ENCODE data around the gene MMD2. TPM values are rescaled to one million over a fixed set of nuclear protein-coding genes. Genes with fewer than 3 reads are reported as not detected.
A peak's percentile ranks its signal among the peaks of the same experiment; 100 is the strongest.

Gene MMD2
- total and polyA plus RNA-seq, 2 experiments from 2014 or later: not detected

DNA sequence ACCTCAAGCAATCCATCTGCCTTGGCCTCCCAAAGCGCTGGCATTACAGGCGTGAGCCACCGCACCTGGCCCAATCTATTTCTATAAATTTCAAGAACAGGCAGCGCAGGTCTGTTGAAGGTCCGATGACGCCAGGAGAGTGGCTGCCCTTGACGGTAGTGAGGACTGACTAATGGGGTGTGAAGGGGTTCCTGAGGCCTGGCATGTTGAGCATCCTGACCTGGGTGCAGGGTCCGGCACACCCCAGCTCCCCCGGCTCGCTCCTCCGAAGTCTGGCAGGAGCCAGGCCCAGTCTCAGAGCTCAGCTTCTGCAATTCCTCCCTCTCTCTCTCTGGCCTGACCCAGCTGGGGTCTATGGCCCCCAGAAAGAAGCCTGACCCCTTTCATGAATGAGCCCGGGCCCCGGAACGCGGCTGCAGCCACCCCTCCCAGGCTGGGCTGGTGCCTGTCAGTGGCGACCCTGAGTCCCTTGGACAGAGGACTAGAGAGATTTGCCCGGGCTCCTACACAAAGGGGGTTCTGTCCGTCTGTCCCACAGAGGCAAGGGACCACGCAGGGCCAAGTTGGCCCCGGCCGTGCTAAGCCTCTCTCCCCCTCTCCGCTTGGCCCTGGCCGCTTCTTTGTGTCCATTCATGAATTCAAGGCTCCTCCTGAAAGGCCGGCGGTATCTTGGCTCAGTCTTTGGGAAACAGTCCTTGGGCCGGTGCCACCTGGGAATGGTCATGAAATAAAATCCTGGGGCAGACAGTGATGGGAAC, 18.8 kb downstream of the MMD2 start:
- H4K20me1 ChIP-seq (ENCODE audit: insufficient read depth, poor library complexity, severe bottlenecking): no peaks in the 10 kb centered on the region
- H3K27me3 ChIP-seq: no peaks in the 10 kb centered on the region
- DNase-seq (ENCODE audit: low spot score): no peak
- WGBS (ENCODE audit: low lambda C conversion rate, missing lambda C conversion rate): 93% methylated on average over 25 of the region's 26 CpGs
- no peaks in the 10 kb centered on the region for H3K9me2 ChIP-seq (replicated peaks; ENCODE audit: insufficient read depth)
- no peak overlapping the region for H3K4me3 ChIP-seq
- H3K27ac ChIP-seq: no peak overlapping the region
- H2AFZ ChIP-seq: no peak overlapping the region
- H3K9me3 ChIP-seq (ENCODE audit: low read depth): no peaks in the 10 kb centered on the region
- no peak for TF ChIP-seq EZH2 (IDR thresholded peaks at IDR 0.05; ENCODE audit: borderline replicate concordance)
- TF ChIP-seq, protein P1, sequence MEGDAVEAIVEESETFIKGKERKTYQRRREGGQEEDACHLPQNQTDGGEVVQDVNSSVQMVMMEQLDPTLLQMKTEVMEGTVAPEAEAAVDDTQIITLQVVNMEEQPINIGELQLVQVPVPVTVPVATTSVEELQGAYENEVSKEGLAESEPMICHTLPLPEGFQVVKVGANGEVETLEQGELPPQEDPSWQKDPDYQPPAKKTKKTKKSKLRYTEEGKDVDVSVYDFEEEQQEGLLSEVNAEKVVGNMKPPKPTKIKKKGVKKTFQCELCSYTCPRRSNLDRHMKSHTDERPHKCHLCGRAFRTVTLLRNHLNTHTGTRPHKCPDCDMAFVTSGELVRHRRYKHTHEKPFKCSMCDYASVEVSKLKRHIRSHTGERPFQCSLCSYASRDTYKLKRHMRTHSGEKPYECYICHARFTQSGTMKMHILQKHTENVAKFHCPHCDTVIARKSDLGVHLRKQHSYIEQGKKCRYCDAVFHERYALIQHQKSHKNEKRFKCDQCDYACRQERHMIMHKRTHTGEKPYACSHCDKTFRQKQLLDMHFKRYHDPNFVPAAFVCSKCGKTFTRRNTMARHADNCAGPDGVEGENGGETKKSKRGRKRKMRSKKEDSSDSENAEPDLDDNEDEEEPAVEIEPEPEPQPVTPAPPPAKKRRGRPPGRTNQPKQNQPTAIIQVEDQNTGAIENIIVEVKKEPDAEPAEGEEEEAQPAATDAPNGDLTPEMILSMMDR (IDR thresholded peaks at IDR 0.05; ENCODE audit: poor library complexity): no peak
- no peak for TF ChIP-seq EZH2phosphoT487 (IDR thresholded peaks at IDR 0.05; ENCODE audit: low read depth, severe bottlenecking, unreplicated experiment)
- no peaks in the 10 kb centered on the region for H3K4me1 ChIP-seq (ENCODE audit: insufficient read depth)
- no peaks in the 10 kb centered on the region for H3K79me2 ChIP-seq
- no peak overlapping the region for H3K4me2 ChIP-seq
- H3K36me3 ChIP-seq (replicated peaks; ENCODE audit: insufficient read depth, low read depth): no peaks in the 10 kb centered on the region

DNA sequence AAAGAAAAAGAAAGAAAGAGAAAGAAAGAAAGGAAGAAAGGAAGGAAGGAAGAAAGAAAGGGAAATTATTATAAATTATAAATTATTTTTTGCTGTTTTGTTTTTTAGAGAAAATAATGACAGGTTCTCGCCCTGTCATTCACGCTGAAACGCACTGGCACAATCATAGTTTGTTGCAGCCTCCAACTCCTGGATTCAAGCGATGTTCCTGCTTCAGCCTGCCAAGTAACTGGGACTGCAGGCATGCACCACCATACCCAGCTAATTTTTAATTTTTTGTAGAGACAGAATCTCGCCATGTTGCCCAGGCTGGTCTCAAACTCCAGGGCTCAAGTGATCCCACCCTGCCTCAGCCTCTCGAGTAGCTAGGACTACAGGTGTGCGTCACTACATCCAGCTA, 21.6 kb downstream of the MMD2 start:
- 92% methylated on average over 7 of the region's 7 CpGs for WGBS (ENCODE audit: low lambda C conversion rate, missing lambda C conversion rate)

DNA sequence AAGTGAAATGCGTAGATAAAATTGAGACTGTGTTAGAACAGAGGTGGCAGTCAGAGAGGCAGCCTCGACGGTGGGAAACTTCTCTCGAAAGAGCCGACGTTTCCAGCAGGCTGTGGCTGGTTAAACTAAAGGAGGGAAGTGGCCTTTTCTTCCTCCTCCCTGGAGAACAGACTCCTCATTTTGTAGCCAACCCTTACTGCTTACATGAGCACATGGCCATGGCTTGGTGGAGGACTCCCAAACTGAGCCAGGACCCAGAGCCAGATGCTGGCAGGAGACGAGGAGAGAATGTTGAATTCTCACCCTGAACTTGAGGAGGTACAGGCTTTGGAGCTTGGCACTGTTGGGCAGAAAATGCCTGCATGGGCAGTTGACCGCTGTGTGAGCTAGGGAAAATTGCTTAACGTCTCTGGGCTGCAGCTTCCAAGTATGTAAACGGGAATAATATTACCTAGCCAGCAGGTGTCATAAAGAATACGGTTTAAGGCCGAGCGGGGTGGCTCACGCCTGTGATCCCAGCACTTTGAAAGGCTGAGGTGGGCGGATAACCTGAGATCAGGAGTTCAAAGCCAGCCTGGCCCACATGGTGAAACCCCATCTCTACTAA, 24.5 kb downstream of the MMD2 start:
- H3K36me3 ChIP-seq (replicated peaks; ENCODE audit: insufficient read depth, low read depth): no peaks in the 10 kb centered on the region
- DNase-seq (ENCODE audit: low spot score): no peak
- no peaks in the 10 kb centered on the region for H3K27me3 ChIP-seq
- no peak overlapping the region for H3K27ac ChIP-seq
- no peak overlapping the region for H3K4me2 ChIP-seq
- TF ChIP-seq, protein P1 (IDR thresholded peaks at IDR 0.05; ENCODE audit: poor library complexity): no peak
- H3K4me3 ChIP-seq: no peak overlapping the region
- no peaks in the 10 kb centered on the region for H3K4me1 ChIP-seq (ENCODE audit: insufficient read depth)
- no peak overlapping the region for H2AFZ ChIP-seq
- H4K20me1 ChIP-seq (ENCODE audit: insufficient read depth, poor library complexity, severe bottlenecking): no peaks in the 10 kb centered on the region
- 86% methylated on average over 15 of the region's 15 CpGs for WGBS (ENCODE audit: low lambda C conversion rate, missing lambda C conversion rate)
- no peaks in the 10 kb centered on the region for H3K79me2 ChIP-seq
- no peaks in the 10 kb centered on the region for H3K9me3 ChIP-seq (ENCODE audit: low read depth)
- H3K9me2 ChIP-seq (replicated peaks; ENCODE audit: insufficient read depth): no peaks in the 10 kb centered on the region

More for the DNA sequence above, 21.6 kb downstream of the MMD2 start:
- Histone ChIP-seq H3K27ac (no peak overlapping the region), H4K20me1 (ENCODE audit: insufficient read depth, poor library complexity, severe bottlenecking) (no peaks in the 10 kb centered on the region), H3K4me3 (no peak overlapping the region), H3K36me3 (replicated peaks; ENCODE audit: insufficient read depth, low read depth) (no peaks in the 10 kb centered on the region), H3K9me2 (replicated peaks; ENCODE audit: insufficient read depth) (no peaks in the 10 kb centered on the region), H3K4me1 (ENCODE audit: insufficient read depth) (no peaks in the 10 kb centered on the region), H3K9me3 (ENCODE audit: low read depth) (no peaks in the 10 kb centered on the region), H2AFZ (no peak overlapping the region), H3K79me2 (no peaks in the 10 kb centered on the region), H3K27me3 (no peaks in the 10 kb centered on the region), H3K4me2 (no peak overlapping the region)
- TF ChIP-seq EZH2phosphoT487 (IDR thresholded peaks at IDR 0.05; ENCODE audit: low read depth, severe bottlenecking, unreplicated experiment): no peak
- no peak for DNase-seq (ENCODE audit: low spot score)

DNA sequence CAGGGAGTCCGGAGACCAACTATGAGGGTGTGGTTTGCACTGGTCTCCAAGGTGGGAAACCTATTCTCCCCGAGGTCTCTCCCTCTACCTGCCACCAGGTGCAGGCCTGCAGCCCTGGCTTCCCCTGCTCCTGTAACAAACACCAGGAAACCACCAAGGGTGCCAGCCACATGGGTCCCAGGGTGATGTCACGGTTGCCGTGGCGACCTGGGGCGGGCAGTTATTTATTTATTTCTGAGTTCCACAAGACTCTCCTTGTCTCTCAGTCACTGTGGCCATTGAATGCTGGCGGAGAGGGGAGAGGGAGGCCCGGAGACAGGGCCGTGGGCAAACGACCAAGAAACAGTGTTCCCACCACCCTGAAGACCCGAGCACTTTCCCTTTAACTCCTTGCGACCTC, 27.0 kb downstream of the MMD2 start:
- Histone ChIP-seq H4K20me1 (ENCODE audit: insufficient read depth, poor library complexity, severe bottlenecking) (no peaks in the 10 kb centered on the region), H3K9me2 (replicated peaks; ENCODE audit: insufficient read depth) (no peaks in the 10 kb centered on the region), H3K9me3 (ENCODE audit: low read depth) (no peaks in the 10 kb centered on the region), H3K36me3 (replicated peaks; ENCODE audit: insufficient read depth, low read depth) (no peaks in the 10 kb centered on the region), H3K4me3 (no peak overlapping the region), H3K4me2 (no peak overlapping the region), H3K27ac (no peak overlapping the region), H2AFZ (no peak overlapping the region), H3K27me3 (no peaks in the 10 kb centered on the region), H3K79me2 (no peaks in the 10 kb centered on the region), H3K4me1 (ENCODE audit: insufficient read depth) (no peaks in the 10 kb centered on the region)
- WGBS (ENCODE audit: low lambda C conversion rate, missing lambda C conversion rate): 69% methylated on average over 12 of the region's 12 CpGs
- TF ChIP-seq EZH2 (IDR thresholded peaks at IDR 0.05; ENCODE audit: borderline replicate concordance): no peak
- DNase-seq (ENCODE audit: low spot score): peak; percentile 28

All from hepatocyte (in vitro differentiated cells).